Prostate gland (tissue), 2 donors: ENCODE data around the gene ARIH1.

Experiments
- POLR2A ChIP-seq: fragments of 450-650 bp; IDR thresholded peaks from one replicate; pipeline ENCODE4 v1.6.1; 2016; ENCODE audit warnings: antibody characterized with exemption, mild to moderate bottlenecking
- TF ChIP-seq, protein P1 (sequence below), 4 experiments: fragments of 200-600 bp in 2 of 4; fragments of 450-650 bp in 2 of 4; sonication (generic) in 2 of 4; IDR thresholded peaks; 1 replicate in 3 of 4; 2 replicates in 1 of 4; pipeline ENCODE4 v1.5.1; 2016 to 2019; ENCODE audit warnings: antibody characterized with exemption in 4 of 4, mild to moderate bottlenecking in 2 of 4, moderate library complexity in 2 of 4

DNA sequence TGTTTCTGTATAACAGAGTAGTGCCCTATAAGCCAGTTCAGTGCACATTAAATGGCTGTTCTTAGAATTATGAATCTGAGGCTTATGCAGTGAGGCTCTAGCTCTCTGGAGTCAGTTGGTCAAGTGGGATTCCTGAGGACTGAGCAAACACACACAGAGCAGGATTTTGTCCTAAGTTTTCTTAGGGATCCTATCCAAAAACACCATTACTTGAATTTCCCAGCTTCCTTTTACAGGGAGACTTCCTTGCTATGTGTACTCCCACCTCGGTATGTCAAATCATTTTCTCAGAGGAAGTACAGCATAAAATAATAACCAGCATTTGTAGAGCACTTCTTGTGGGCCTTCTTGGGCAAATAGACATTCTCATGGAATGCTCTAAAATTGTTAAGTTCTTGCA is 117.2 kb downstream of the ARIH1 start:
- TF ChIP-seq, protein P1, sequence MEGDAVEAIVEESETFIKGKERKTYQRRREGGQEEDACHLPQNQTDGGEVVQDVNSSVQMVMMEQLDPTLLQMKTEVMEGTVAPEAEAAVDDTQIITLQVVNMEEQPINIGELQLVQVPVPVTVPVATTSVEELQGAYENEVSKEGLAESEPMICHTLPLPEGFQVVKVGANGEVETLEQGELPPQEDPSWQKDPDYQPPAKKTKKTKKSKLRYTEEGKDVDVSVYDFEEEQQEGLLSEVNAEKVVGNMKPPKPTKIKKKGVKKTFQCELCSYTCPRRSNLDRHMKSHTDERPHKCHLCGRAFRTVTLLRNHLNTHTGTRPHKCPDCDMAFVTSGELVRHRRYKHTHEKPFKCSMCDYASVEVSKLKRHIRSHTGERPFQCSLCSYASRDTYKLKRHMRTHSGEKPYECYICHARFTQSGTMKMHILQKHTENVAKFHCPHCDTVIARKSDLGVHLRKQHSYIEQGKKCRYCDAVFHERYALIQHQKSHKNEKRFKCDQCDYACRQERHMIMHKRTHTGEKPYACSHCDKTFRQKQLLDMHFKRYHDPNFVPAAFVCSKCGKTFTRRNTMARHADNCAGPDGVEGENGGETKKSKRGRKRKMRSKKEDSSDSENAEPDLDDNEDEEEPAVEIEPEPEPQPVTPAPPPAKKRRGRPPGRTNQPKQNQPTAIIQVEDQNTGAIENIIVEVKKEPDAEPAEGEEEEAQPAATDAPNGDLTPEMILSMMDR (IDR thresholded peaks at IDR 0.05): no peak
- no peak for TF ChIP-seq POLR2A
